Stimulated activated naive CD8-positive, alpha-beta T cell treated with anti-CD3 and anti-CD28 coated beads, Interleukin-15, Interleukin-2, amounts not matched to agents 100 ng/mL and 50 ng/mL, for 24 hours (primary cell): ENCODE data around the gene TGFBRAP1.
A peak's percentile ranks its signal among the peaks of the same experiment; 100 is the strongest.

Experiments
- H3K27ac Mint-ChIP-seq: one replicate; pipeline ENCODE4 v1.8.0; 2021; ENCODE audit warnings: mild to moderate bottlenecking, mixed read lengths
- H3K27me3 Mint-ChIP-seq: one replicate; pipeline ENCODE4 v1.8.0; 2021; ENCODE audit warnings: mixed read lengths
- H3K36me3 Mint-ChIP-seq: one replicate; pipeline ENCODE4 v1.8.0; 2021; ENCODE audit warnings: low read depth, mixed read lengths
- H3K4me1 Mint-ChIP-seq: one replicate; pipeline ENCODE4 v1.8.0; 2021; ENCODE audit warnings: low read depth, mixed read lengths
- H3K4me3 Mint-ChIP-seq: one replicate; pipeline ENCODE4 v1.8.0; 2021; ENCODE audit warnings: mild to moderate bottlenecking, mixed read lengths
- H3K9me3 Mint-ChIP-seq: one replicate; pipeline ENCODE4 v1.8.0; 2021; ENCODE audit warnings: mixed read lengths

TGFBRAP1 gene

DNA sequence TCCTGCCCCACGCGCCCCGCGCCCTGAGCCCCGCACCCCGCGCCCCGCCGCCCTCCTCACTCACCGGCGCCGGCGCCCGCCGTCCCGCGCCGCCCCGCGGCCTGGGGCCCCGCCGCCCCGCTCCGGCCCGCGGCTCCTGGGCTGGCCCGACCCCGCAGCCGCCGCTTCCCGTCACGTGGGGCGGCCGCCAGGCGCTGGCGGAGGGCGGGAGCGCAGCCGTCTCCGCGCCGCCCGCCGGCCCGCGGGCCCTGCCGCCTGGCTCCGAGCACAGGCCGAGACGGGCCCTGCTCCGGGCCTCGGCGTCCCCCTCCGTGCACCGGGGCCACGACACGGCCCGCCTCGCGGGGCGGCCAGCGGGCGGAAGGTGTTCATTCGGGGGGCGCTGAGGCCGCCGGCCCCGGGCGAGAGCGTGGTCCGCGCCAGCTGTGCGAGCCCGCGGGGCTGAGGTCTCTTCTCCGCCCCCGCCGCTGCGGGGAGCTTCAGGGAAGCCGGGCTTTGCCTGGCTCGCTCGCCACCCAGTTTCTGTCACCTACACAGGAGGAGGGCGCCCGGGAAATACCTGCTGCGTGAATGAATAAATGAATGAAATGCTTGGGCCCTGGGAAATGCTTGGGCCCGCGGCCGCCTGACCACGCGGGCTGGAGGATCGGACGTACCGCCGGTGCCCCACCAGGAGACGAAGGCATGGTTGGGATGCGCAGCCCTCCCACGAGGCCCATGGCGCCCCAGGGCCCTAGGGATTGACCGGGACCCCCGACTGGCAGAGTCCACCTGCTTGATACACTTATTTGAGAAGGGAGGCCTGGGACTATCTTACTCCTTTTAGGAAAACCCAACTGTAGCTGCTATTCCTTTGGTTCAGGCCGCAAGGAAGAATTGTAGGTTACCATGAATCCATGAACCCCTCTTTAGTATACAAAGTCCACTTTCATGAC lies at the start of gene TGFBRAP1:
Gene TGFBRAP1 (minus strand): TSS at position 175 of the 935 bp plus-strand sequence. CDS start 21,434 bp downstream, outside the sequence.
- Mint-ChIP-seq H3K9me3 (no peaks in the 10 kb centered on the region), H3K4me3 (peak within 1 kb of the TSS; percentile 91), H3K36me3 (peaks cover 11% of the 10 kb centered on the region), H3K27ac (peak within 1 kb of the TSS; percentile 97), H3K27me3 (no peaks in the 10 kb centered on the region), H3K4me1 (peaks cover 44% of the 10 kb centered on the region)

DNA sequence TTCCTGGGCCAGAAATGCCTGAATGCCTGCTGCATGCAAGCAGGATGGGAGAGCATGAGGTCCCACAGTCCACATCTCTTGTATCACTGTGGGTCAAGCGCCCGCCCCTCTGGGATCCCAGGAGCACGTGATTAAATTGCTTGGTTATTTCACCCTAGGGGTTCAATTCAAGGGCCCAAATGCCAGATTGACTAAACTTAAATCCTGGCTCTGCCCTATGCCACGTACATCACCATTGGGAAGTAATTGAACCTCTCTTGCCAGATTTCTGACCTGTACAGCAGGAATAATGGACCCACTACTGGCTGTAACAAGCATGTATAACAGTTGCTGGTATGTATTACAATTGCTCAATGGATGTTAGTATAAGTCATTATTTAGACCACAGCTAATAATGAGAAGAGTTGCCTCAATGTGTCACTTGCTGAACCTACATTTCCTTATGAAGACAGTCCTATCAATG lies 49.4 kb upstream of the TGFBRAP1 start:
- peaks cover 12% of the 10 kb centered on the region for H3K4me1 Mint-ChIP-seq
- H3K9me3 Mint-ChIP-seq = no peaks in the 10 kb centered on the region
- no peak overlapping the region for H3K4me3 Mint-ChIP-seq
- H3K27ac Mint-ChIP-seq = no peak overlapping the region
- H3K36me3 Mint-ChIP-seq = peaks cover 6% of the 10 kb centered on the region
- H3K27me3 Mint-ChIP-seq = no peaks in the 10 kb centered on the region

- H3K9me3 Mint-ChIP-seq = no peaks in the 10 kb centered on the region
- H3K4me1 Mint-ChIP-seq = peaks cover 15% of the 10 kb centered on the region
- no peak overlapping the region for H3K4me3 Mint-ChIP-seq
- peaks cover 6% of the 10 kb centered on the region for H3K36me3 Mint-ChIP-seq
- no peaks in the 10 kb centered on the region for H3K27me3 Mint-ChIP-seq
- H3K27ac Mint-ChIP-seq = no peak overlapping the region
These were observed 48.8 kb upstream of the TGFBRAP1 start for GRCh38 chr2:105378276-105378840.

GRCh38 chr2:105377871-105378270 lies 48.3 kb upstream of the TGFBRAP1 start:
- Mint-ChIP-seq H3K9me3 (no peaks in the 10 kb centered on the region), H3K4me1 (peaks cover 15% of the 10 kb centered on the region), H3K27ac (no peak overlapping the region), H3K36me3 (peaks cover 6% of the 10 kb centered on the region), H3K4me3 (no peak overlapping the region), H3K27me3 (no peaks in the 10 kb centered on the region)

DNA sequence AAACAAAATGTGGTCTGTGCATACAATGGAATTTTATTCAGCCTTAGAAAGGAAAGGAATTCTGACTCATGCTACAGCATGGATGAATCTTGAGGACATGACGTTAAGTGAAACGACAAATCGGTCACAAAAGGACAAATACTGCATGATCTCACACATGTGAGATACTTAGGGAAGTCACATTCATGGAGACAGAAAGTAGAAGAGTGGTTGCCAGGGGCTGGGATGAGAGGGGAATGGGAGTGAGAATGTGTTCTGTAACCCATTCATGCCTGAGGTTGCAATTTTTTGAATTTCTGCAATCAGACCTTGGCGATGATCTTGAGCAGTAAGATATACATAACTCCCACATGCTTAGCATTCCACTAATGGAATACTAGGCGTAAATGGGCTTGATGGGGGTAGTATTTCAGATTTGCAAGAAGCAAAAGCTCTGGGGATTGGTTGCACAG lies 47.3 kb upstream of the TGFBRAP1 start:
- Mint-ChIP-seq H3K27ac (no peak overlapping the region), H3K9me3 (no peaks in the 10 kb centered on the region), H3K36me3 (peaks cover 6% of the 10 kb centered on the region), H3K27me3 (no peaks in the 10 kb centered on the region), H3K4me3 (no peak overlapping the region), H3K4me1 (peaks cover 15% of the 10 kb centered on the region)

GRCh38 chr2:105376010-105376409 lies 46.5 kb upstream of the TGFBRAP1 start:
- Mint-ChIP-seq H3K27me3 (no peaks in the 10 kb centered on the region), H3K36me3 (peaks cover 6% of the 10 kb centered on the region), H3K9me3 (no peaks in the 10 kb centered on the region), H3K27ac (no peak overlapping the region), H3K4me3 (no peak overlapping the region), H3K4me1 (peaks cover 13% of the 10 kb centered on the region)

DNA sequence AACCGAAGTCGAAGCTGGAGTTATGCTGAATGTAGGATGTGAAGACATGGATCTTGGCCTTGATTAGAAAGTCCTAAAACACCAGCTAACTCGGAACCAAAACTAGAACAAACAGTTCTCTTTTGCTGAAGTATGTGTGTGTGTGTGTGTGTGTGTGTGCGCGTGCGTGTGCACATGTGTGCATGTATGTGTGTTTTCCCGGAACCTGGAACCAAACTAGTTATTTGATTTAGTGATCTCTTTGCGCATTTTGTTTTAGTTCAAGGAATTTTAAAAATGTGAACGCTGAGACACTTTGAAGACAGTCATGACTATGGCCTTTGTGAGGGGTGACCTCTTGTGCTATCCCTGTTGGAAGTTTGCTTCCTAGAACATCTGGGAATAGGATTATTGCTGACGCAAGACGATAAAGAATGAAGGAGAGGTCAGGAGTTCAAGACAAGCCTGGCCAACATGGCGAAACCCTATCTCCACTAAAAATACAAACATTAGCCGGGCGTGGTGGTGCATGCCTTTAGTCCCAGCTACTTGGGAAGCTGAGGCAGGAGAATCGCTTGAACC lies 45.5 kb upstream of the TGFBRAP1 start:
- Mint-ChIP-seq H3K9me3 (no peaks in the 10 kb centered on the region), H3K4me3 (no peak overlapping the region), H3K4me1 (peaks cover 6% of the 10 kb centered on the region), H3K27ac (no peak overlapping the region), H3K36me3 (peaks cover 6% of the 10 kb centered on the region), H3K27me3 (no peaks in the 10 kb centered on the region)

DNA sequence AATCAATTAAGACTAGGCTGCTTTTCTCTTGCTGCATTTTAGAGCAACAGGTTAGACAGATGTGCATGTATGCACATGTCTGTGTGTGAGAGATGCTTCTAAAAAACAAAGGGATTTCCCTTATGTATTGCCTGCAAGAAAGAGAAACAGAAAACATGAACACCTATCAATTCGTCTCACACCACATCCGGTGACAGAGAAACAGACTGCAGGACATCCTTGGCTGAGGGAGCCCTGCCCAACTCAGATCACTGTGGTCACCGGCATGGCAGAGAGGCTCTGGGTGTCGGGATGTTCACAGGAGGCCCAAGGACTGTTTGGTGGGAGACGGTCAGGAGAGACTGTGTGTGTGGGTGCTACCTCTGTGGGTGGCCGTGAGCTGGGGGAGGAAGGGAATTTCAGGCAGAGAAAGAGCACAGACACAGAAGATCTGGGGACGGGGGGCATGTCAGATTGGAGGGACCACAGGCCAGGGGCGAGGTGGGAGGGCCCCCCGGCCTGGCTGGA lies 44.4 kb upstream of the TGFBRAP1 start:
- Mint-ChIP-seq H3K4me3 (peak overlapping the region; percentile 50), H3K36me3 (no peaks in the 10 kb centered on the region), H3K27me3 (no peaks in the 10 kb centered on the region), H3K9me3 (no peaks in the 10 kb centered on the region), H3K27ac (peak overlapping the region; percentile 77), H3K4me1 (peaks cover 13% of the 10 kb centered on the region)

DNA sequence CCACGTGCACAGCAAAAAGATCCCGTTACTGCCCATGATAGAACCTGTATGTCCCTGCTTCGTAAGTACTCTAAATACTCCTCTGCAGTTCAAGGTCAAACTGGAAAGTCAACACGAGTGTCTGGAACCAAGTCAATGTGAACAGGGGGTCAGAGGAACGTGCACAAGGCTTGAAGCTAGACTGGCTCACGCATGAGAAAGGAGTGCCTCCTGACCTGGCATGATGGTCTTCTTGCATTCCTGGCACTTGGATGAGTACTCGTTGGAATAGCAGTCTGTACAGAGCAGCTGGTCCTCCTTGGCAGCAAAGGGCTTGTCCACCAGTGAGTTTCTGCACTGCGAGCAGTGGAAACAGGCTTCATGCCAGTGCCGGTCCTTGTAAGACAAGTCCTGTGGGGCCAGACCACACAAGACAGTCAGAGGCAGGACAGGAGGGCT lies 43.8 kb upstream of the TGFBRAP1 start:
- no peaks in the 10 kb centered on the region for H3K36me3 Mint-ChIP-seq
- H3K27me3 Mint-ChIP-seq = no peaks in the 10 kb centered on the region
- no peak overlapping the region for H3K4me3 Mint-ChIP-seq
- no peaks in the 10 kb centered on the region for H3K9me3 Mint-ChIP-seq
- H3K27ac Mint-ChIP-seq = no peak overlapping the region
- peaks cover 13% of the 10 kb centered on the region for H3K4me1 Mint-ChIP-seq

GRCh38 chr2:105371810-105372209 lies 42.3 kb upstream of the TGFBRAP1 start:
- peaks cover 3% of the 10 kb centered on the region for H3K36me3 Mint-ChIP-seq
- H3K4me1 Mint-ChIP-seq = peaks cover 13% of the 10 kb centered on the region
- H3K27ac Mint-ChIP-seq = no peak overlapping the region
- no peaks in the 10 kb centered on the region for H3K9me3 Mint-ChIP-seq
- H3K27me3 Mint-ChIP-seq = no peaks in the 10 kb centered on the region
- H3K4me3 Mint-ChIP-seq = no peak overlapping the region

DNA sequence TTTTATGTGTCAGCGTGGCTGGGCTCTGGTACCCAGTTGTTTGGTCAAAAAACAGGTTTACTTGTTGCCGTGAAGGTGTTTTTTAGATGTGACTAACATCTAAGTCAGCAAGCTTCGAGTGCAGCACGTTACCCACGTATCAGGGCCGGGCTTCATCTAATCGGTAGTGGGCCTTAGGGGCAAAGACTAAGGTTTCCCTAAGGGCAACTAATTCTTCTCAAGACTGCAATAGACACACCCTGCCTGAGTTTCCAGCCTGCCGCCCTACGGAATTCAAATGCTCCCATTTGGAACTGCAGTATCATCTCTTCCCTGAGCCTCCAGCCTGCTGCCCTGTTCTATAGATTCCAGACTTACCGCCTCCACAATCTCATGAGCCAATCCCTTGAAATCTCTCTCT lies 41.6 kb upstream of the TGFBRAP1 start:
- Mint-ChIP-seq H3K36me3 (peaks cover 3% of the 10 kb centered on the region), H3K4me3 (no peak overlapping the region), H3K27me3 (no peaks in the 10 kb centered on the region), H3K27ac (no peak overlapping the region), H3K9me3 (no peaks in the 10 kb centered on the region), H3K4me1 (peaks cover 13% of the 10 kb centered on the region)

DNA sequence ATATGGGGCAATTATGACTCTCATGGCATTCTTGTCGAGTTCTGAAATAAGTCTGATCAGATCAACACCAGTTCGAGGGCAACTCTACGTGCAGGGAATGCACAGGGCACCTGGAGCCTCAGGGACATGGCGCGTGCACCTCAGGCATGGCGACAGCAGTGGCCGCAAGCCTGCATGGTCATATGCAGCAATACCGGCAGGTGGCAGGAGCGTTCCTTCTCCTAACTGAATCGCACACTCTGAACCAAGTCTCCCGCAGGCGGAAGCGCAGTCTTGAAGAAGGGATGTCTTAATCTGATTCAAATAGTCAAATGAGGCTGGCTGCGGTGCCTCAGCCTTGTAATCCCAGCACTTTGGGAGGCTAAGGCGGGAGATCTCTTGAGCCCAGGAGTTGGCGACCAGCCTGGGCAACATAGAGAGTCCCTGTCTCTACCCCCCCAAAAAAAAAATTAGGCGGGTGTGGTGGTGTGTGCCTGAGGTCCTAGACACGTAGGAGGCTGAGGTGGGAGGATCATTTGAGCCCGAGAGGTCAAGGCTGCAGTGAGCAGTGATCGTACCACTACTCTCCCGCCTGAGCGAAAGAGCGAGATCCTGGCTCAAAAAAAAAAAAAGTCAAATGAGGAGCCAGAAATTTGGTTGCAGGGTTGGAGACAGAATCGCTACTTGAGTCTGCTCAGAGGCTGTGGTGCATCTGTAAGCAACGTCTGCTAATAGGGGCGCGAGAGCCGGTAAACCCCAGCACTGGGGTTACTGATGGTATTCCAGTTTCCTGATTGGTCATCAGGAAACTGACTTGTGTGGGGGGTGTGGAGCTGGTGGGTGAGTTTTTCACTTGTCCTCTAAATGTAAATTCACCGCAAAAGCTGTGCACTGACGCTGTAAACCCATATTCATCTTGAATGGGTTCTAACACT lies 40.5 kb upstream of the TGFBRAP1 start:
- Mint-ChIP-seq H3K27ac (no peak overlapping the region), H3K4me3 (no peak overlapping the region), H3K36me3 (peaks cover 3% of the 10 kb centered on the region), H3K4me1 (peaks cover 13% of the 10 kb centered on the region), H3K9me3 (no peaks in the 10 kb centered on the region), H3K27me3 (no peaks in the 10 kb centered on the region)

DNA sequence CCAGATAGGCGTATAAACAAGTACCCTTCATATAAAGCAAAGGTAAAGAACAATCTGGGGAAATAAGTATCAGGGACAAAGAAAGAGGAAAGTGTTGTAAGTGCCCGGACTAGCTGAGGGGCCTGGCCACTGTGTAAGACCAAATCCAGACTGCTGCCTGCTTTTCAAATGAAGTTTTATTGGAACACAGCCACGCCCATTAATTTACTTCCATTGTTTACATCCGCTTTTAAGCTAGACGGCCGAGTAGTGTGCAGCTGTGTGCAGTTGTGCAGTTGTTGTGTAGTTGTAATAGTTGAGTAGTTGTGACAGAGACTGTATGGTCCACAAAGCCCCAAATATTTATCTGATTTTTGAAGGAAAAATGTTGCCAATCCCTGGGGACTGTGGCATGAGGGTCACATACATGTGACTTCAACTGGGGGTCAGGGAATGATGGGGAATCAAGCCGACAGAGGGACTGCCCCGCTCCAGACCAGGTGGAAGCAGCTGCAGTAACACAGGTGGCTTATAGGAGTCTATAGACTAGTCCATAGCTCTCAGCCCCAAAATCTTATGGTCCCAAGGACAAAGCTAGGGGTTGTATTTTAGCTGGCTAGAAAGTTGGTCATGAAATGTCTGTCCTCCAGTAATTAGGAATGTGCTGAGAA lies 39.3 kb upstream of the TGFBRAP1 start:
- Mint-ChIP-seq H3K9me3 (no peaks in the 10 kb centered on the region), H3K27me3 (no peaks in the 10 kb centered on the region), H3K4me1 (peaks cover 9% of the 10 kb centered on the region), H3K27ac (no peak overlapping the region), H3K36me3 (peaks cover 3% of the 10 kb centered on the region), H3K4me3 (no peak overlapping the region)

- Mint-ChIP-seq H3K27me3 (no peaks in the 10 kb centered on the region), H3K9me3 (no peaks in the 10 kb centered on the region), H3K27ac (no peak overlapping the region), H3K36me3 (peaks cover 15% of the 10 kb centered on the region), H3K4me3 (no peak overlapping the region), H3K4me1 (peaks cover 18% of the 10 kb centered on the region)
These were observed 35.7 kb upstream of the TGFBRAP1 start for GRCh38 chr2:105365206-105365605.
